ENCODE data around the gene EFNA3. TPM values are rescaled to one million over a fixed set of nuclear protein-coding genes. Genes with fewer than 3 reads are reported as not detected.

EFNA3 gene
- polyA plus RNA-seq, 1 donor from 2014 or later = 12.2 TPM

- no peaks in the 10 kb centered on the region for H3K27me3 ChIP-seq (ENCODE audit: insufficient read depth, low read depth, low read length)
- no peaks in the 10 kb centered on the region for H3F3A ChIP-seq (ENCODE audit: insufficient read depth, low read length, poor library complexity, severe bottlenecking)
- no peaks in the 10 kb centered on the region for H3K9me3 ChIP-seq (ENCODE audit: low read length)
- TF ChIP-seq POLR2AphosphoS5 (IDR thresholded peaks at IDR 0.05) = no peak
- no peak for TF ChIP-seq SMC3 (conservative IDR thresholded peaks at IDR 0.05; ENCODE audit: poor library complexity)
- TF ChIP-seq TAF1 (IDR thresholded peaks at IDR 0.05; ENCODE audit: low read depth) = no peak
- TF ChIP-seq REST (IDR thresholded peaks at IDR 0.05; ENCODE audit: borderline replicate concordance) = no peak
- TF ChIP-seq EZH2 (IDR thresholded peaks at IDR 0.05; ENCODE audit: borderline replicate concordance, insufficient read depth, low read length, poor library complexity, severe bottlenecking) = no peak
- TF ChIP-seq CTCF (IDR thresholded peaks at IDR 0.05; ENCODE audit: poor library complexity, severe bottlenecking) = no peak
- TF ChIP-seq MXI1 (conservative IDR thresholded peaks at IDR 0.05; ENCODE audit: poor library complexity, severe bottlenecking) = no peak
- no peak for TF ChIP-seq EP300 (conservative IDR thresholded peaks at IDR 0.05; ENCODE audit: poor library complexity, severe bottlenecking)
- no peak for TF ChIP-seq RAD21 (conservative IDR thresholded peaks at IDR 0.05)
- H4K20me1 ChIP-seq (ENCODE audit: insufficient read depth) = no peaks in the 10 kb centered on the region
- H3K79me2 ChIP-seq (replicated peaks; ENCODE audit: insufficient read depth, low read length) = no peaks in the 10 kb centered on the region
- H2AFZ ChIP-seq (ENCODE audit: low read depth, low read length) = no peak overlapping the region
- H3K9ac ChIP-seq (ENCODE audit: low read length) = peak overlapping the region; percentile 36
- no peaks in the 10 kb centered on the region for H3K9me2 ChIP-seq (ENCODE audit: insufficient read depth, low read length)
- no peak overlapping the region for H3K4me2 ChIP-seq (ENCODE audit: low read length)
- no peak overlapping the region for H3K4me3 ChIP-seq (ENCODE audit: low read length)
- no peaks in the 10 kb centered on the region for H3K36me3 ChIP-seq (ENCODE audit: insufficient read depth, low read length)
- peak overlapping the region; percentile 72 for H3K27ac ChIP-seq (ENCODE audit: low read length)
These were observed 5.9 kb upstream of the EFNA3 start for GRCh38 chr1:155072531-155073289.

GRCh38 chr1:155073377-155074242 is 5.0 kb upstream of the EFNA3 start:
- H3K36me3 ChIP-seq (ENCODE audit: insufficient read depth, low read length) = no peaks in the 10 kb centered on the region
- H3K79me2 ChIP-seq (replicated peaks; ENCODE audit: insufficient read depth, low read length) = no peaks in the 10 kb centered on the region
- no peak overlapping the region for H3K9ac ChIP-seq (ENCODE audit: low read length)
- no peaks in the 10 kb centered on the region for H4K20me1 ChIP-seq (ENCODE audit: insufficient read depth)
- H3F3A ChIP-seq (ENCODE audit: insufficient read depth, low read length, poor library complexity, severe bottlenecking) = no peaks in the 10 kb centered on the region
- H3K4me3 ChIP-seq (ENCODE audit: low read length) = no peak overlapping the region
- H3K27ac ChIP-seq (ENCODE audit: low read length) = no peak overlapping the region
- H3K9me2 ChIP-seq (ENCODE audit: insufficient read depth, low read length) = no peaks in the 10 kb centered on the region
- H3K4me2 ChIP-seq (ENCODE audit: low read length) = no peak overlapping the region
- no peaks in the 10 kb centered on the region for H3K9me3 ChIP-seq (ENCODE audit: low read length)
- TF ChIP-seq EZH2 (IDR thresholded peaks at IDR 0.05; ENCODE audit: borderline replicate concordance, insufficient read depth, low read length, poor library complexity, severe bottlenecking) (no peak), CTCF (IDR thresholded peaks at IDR 0.05; ENCODE audit: poor library complexity, severe bottlenecking) (no peak), SMC3 (conservative IDR thresholded peaks at IDR 0.05; ENCODE audit: poor library complexity) (no peak), TAF1 (IDR thresholded peaks at IDR 0.05; ENCODE audit: low read depth) (no peak), REST (IDR thresholded peaks at IDR 0.05; ENCODE audit: borderline replicate concordance) (no peak), RAD21 (conservative IDR thresholded peaks at IDR 0.05) (no peak), MXI1 (conservative IDR thresholded peaks at IDR 0.05; ENCODE audit: poor library complexity, severe bottlenecking) (no peak), EP300 (conservative IDR thresholded peaks at IDR 0.05; ENCODE audit: poor library complexity, severe bottlenecking) (no peak), POLR2AphosphoS5 (IDR thresholded peaks at IDR 0.05) (no peak)
- no peak overlapping the region for H2AFZ ChIP-seq (ENCODE audit: low read depth, low read length)
- no peaks in the 10 kb centered on the region for H3K27me3 ChIP-seq (ENCODE audit: insufficient read depth, low read depth, low read length)

Data from neural cell (in vitro differentiated cells).